HPDE6-E6E7 (cell line): ENCODE data around the gene ATOH8.
A peak's percentile ranks its signal among the peaks of the same experiment; 100 is the strongest.

Experiments
- DNase-seq: peaks from one replicate; pipeline ENCODE4 v3.0.0; 2011; ENCODE audit warnings: missing footprints; ENCODE audit errors: extremely low spot score

The ATOH8 gene

DNA sequence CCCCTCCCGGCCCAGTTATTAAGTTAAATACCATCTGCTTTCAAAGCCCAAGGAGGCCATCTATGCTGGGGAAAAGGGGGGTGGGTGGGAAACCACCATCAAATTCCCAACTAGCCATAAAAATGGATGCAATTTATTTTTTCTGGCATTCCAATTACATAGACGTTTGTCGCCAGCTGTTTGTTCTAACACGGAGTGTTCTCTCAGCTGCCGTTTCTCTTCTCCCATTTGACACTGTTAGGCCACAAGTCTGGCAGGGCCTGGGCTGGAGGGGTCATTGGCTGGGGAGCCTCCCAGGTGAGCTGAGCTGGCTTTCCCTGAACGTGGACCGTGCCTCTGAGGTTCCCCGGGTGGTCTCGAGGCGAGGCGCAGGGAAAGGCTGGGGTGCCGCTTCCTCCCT lies 16.6 kb downstream of the ATOH8 start:
- no peak for DNase-seq

DNA sequence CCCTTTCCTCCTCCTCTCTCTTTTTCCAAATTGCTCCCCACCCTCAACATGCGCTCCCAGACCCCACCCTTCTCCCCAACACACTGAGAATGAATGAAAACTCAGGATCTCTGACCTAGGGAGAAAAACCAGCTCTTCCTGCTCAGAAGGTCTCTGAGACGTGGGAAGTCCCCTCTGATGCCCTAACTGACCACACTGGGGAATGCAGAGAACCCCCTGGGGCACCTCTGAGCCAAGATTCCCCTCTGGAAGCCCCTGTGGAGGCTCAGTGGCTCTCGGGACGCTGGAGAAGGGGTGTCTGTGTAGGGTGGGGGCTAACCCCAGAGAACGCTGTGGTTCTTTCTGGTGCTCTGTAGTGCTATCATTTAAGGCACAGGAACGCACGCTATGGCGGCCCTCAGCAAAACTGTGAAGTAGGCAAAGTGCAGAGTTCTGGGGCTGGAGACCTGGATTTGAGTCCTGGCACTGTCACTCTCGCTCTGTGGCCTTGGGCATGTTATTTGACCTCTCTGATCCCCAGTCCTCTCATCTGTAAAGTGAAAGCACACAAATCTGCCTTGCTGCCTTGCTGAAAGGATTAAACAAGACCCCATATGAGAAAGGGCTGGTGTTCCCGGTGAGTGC lies 17.1 kb downstream of the ATOH8 start:
- DNase-seq, result no peak

DNA sequence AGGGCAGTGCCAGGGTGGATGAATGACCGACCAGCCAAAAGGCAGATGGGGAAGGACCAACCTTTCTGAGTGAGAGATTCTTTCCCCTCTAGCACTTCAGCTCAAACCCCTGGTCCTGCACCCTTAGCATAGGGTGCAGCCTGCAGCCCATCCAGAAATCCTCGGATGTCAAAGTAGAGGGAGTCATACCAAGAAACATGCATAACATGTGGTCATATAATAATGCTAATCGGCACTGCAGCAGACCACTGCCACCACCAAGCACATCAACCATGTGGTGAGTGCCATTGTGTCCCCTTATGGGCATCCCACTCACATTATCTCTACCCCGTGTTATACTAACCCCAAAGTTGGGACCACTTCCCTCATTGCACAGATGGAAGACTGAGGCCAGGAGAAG lies 17.7 kb downstream of the ATOH8 start:
- no peak for DNase-seq

DNA sequence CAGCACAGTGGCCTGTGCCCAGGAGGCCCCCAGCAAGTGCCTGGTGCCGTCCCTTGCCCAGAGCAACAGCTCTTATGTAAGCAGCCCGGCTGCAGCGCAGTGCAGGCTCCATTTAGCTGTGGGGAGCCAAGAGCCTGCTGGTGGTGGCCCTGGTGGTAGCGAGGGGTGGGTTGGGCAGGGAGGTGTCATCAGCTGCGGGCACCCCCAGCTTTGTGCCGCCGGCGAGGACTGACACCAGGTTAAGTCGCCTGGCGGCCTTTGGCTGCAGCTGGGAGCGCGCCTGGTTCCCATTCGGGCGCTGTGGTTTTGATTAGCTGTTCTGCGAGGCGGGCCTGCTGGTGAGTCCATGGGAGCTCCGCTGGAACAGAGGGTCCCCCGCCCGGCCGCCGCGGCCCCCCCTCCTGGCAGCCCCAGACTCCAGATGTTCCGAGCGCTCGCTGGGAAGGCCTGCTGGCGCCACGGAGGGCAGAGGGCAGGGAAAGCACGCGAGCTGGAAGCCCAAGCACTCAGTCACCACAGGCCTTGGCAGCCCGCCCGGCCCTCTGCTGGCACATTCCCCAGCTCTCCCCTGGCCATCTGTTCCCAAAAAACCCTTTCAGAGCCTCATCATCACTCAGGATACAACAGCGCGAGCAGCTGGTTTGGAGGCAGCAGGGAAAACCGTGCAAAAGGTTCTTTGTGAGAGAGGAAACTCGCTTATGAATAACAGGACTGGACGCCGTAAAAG lies 18.4 kb downstream of the ATOH8 start:
- DNase-seq, result peak; percentile 75

DNA sequence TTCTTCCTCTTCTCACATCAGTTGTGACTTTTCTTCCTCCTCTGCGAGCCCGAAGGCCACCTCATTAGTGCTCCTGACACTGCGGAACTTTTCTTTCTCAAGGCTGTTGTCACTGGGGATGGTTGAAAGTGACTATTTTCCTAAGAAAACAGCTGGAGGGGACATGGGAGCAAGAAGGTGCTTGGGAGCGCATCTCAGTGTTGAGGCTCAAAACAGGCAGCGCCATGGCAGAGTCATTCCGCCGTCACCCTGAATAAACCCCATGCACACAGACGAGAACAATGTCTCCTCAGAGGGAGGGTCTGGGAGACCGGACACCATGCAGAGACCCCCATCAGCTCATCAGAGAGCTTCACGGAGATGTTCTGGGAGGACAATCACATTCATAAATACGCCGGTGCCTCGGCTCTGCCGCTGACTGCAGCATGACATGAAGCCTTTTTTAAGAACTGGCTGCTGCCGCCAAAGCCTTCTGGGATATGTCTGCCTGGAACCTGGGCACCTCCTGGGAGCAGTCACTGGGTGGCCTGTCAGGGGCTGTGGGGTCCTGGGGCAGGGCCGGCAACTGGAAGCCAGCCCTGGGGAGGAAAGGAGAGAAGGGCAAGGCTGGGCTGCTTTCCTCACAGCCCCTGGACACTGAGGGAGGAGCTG lies 19.2 kb downstream of the ATOH8 start:
- no peak for DNase-seq

DNA sequence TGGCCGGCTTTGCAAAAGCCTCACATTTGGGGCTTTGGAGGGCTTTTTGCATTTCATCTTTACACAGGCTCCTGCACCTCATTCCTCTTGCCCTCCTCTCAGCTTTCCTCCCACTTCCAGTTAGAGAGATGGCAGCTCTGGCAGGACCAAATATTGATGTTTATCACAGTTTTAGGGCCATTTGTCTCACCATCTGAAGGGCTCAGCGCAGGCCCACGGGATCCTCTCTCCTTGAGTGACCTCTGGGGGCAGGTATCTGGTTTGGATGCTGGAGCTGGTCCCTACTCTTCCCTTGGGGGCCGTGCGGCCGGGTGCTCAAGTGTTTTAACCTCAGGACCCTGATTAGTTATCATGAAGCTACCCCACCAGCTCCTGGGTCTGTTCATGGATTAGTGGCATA lies 19.9 kb downstream of the ATOH8 start:
- no peak for DNase-seq

DNA sequence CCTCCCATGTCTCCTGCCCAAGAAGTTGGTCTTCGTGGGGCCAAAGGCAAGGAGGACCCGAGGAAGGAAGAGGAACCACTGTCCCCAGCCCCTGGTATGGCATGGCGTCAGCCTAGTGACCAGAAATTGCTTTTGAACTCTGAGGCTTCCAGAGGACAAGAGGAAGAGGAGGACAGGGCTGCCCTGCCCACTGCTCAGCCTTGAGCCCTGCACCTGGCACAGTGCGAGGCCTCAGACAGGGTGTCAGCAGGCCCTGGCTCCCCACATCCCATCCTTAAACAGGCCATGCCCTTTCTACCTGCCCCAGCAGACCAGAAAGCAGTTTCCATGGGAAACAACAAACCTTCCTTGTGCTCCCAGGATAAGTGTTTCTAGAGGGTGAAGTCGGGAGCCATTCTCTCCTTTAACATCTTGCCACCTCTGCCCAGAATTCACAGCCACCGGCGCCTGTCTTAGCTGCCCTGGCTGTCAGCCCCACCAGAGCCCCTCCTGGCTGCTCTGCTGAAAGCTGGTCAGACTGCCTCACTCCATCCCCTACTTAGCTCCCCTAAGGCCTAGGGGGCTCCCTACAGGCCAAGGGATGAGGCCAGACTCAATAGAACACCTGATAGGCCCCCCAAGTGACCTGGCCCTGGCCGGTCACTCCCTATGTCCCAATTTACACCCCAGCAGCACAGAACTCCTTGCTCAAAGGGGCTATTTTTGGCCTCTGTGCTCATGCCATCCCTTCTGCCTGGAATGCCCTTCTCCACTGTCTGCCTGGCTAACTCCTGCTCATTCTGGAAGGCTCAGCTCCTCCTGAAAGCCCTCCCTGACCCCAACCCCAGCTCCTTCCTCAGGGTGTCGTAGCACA lies 20.6 kb downstream of the ATOH8 start:
- no peak for DNase-seq

DNA sequence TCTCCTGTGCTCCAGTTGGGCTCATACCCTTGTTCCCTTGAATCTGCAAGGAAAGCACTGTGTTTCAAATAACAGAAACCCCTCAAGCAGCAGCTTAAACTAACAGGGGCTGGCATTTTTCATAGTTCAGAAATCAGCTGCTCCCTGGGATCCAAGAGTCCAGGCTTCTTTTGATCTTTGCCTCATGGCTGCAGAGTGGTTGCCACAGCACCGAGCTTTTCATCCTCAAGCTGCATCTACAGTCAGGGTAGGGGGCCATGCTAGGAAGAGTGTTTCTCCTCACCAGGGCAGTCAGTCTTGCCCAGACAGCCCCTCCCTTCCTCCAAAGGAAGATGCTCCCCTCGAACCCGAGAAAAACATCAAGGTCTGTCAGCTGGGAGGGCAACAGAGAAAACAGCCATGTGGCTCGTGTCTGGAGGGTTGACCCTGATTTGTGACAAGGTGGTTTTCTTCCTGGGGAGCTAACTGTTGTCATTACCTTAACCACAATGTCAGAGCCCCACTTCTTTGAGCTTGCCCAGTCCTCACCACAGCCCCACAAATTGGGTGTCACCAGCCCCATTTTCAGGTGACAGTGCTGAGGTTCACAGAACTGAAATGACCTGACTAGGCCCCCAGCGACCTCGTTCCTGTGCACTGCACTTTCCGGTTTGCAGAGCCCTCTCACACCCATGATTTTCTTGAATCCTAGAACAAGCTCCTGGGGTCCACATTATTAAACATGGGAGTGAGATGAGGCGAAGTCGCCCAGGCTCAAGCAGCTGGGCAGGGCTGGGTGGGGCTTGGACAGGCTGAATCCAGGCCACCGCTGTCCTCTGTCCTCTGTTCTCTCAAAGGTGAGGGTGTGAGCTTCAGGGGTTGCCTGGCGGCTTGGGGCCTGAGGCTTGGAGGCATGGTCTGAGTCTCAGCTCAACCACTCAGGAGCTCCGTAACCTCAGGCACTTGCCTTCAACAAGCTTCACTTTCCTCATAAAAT lies 21.9 kb downstream of the ATOH8 start:
- no peak for DNase-seq

DNA sequence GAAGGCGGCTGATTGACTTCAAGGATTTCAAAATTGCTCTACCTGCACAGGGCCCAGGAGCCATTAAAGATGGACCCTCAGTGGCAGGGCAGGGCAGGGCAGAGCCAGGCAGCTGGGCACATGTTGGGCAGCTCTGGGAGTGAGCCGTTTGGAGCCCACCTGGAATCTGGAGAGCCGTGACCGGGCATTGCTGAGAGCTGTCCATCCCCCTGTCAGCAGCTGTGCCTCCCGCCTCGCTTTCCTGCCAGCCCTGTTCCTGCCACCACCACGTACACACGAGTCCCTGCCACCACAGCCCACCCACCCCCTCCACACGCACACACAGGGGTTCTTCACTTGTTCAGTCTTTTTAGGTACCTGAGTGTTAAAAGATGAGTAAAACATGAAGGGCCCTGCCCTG lies 22.9 kb downstream of the ATOH8 start:
- no peak for DNase-seq

DNA sequence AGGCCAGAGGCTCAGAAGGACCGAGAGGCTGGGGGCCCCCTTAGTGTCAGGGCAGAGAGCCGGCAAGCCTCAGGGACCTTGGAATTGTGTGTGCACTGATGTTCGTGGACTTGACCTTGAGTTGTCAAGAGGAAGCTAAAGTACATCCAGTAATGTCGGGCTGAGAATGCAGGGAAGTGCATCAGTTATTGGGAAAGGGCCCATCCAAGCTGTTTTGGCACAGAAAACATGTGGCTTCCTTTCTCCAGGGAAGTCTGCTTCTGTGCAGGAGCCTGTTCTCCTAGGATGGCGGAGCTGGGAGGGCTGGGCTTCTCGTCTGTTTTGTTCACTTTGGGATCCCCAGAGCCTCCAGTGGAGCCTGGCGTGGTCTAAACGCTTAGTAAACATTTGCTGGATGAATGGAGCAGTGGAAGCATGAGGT lies 23.7 kb downstream of the ATOH8 start:
- DNase-seq, result no peak

DNA sequence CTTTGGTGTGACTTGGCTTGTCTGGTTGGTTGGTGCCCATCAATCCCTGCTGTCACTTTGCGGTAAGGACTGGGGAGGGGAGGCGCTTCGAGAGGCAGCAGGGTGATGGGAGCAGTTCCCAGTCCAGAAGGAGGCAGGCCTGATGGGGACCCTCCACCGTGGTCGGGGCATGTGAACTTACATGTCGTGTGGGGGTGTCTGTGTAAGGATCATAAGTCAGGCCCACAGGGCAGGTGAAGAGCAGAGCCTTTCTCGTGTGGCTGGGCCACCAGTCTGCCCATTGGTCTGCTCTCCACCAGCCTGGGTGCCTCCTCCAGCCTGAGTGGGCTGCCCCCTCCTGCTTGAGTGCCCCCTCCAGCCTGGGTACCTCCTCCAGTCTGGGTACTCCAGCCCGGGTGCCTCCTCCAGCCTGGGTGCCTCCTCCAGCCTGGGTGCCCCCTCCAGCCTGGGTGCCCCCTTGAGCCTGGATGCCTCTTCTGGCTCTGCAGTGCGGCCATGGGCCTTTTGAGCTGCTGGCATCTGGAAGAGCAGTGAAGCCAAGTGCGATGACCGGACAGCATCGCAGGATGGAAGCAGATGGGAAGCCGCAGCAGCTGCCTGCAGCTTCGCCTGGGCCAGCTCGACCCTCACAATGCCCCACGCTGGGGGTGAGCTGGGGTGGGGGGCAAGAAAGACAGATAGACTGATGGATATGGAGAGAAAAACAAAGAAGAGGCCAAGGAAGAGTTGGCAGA lies 25.0 kb downstream of the ATOH8 start:
- no peak for DNase-seq

DNA sequence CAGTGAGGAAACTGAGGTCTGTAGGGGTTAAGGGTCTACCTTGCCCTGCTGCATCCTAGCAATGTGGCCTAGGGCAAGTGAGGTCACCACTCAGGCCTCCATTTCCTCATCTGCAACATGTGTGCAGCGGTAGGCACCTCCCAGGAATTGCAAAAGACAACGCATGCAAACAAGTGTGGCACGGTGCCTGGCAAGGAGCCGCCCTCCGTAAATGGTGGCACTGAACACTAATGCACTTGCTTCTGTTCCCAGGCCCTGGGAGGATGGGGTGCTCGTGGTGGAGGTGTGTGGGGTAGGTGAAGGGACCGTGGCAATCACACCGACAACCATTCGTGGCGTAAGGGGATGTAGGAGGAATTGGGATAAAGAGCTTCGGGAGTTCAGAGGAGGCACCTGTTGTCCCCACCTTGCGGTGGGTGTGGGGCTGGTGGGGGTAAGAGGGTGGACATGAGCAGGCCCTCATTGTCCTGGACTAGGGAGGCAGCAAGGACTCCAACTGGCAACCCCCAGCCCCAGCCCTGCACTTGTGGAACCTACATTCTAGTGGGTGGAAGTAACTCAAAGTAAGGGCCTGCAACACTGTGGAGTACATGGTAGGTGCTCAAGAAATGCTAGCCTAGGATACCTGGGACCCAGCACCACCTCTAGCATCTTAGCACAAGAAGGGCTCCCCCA lies 26.0 kb downstream of the ATOH8 start:
- DNase-seq, result no peak

DNA sequence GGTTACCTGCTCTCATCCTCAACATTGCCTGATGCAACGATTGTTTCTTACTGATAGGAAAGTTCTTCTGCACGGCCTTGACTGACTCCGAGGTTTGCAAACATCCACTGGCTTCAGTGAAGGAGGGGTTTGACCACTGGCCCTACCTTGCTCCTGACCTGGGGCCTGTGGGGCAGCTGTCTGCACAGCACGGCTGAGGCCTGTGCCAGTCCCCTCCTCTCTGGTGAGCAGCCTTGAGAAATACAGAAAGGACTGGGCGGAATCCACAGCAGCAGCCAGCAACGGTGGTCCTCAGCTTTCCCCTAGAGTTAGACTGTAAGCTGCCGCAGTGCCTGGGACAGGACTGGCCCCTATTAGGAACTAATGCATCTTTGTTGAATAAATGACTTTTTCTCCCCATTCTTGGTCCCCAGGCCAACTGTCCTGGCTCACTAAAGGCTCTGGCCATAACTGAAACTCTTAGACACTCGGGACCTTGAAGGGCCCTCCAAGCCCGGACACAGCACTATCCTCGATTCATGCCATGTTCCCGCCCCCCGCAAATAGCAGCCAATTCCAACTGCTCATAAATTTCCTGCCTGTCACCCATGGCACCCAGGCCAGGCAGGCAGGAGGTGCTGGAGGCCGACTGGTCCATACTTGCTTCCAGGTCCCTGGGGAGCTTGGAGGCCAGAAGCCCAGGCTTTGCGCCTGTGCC lies 26.7 kb downstream of the ATOH8 start:
- no peak for DNase-seq

DNA sequence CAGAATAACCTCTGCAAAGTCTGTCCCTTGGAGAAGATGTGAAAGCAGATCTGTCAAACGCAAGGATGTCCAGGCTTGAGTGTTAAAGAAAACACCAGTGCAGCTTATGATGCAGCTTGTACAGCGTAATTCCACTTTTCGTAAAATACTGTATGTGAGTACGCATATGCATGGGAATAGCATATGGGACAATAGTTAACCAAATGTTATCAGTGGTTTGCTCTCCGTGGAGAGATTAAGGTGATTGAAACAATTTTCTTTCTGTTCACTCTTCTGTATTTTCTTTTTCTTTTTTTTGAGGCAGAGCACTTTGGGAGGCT lies 27.2 kb downstream of the ATOH8 start:
- no peak for DNase-seq

DNA sequence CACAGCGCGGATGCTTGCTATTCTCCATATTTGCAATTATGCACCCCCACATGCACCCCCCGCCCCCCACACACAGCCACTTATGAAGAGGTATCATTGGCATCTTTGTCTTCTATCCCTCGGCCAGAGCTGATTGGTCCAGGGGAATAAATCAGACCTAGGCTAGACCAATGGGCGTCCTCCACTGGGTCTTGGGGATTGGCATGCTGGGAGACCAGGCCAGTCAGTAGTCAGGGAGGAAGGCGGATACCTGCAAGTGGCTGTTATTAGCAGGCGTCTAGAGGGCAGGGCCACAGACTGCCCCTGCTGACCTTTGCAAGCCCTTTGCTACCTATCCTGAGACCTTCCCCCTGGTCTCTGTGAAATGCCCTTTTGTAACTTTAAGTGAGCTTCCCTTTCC lies 30.0 kb downstream of the ATOH8 start:
- no peak for DNase-seq

DNA sequence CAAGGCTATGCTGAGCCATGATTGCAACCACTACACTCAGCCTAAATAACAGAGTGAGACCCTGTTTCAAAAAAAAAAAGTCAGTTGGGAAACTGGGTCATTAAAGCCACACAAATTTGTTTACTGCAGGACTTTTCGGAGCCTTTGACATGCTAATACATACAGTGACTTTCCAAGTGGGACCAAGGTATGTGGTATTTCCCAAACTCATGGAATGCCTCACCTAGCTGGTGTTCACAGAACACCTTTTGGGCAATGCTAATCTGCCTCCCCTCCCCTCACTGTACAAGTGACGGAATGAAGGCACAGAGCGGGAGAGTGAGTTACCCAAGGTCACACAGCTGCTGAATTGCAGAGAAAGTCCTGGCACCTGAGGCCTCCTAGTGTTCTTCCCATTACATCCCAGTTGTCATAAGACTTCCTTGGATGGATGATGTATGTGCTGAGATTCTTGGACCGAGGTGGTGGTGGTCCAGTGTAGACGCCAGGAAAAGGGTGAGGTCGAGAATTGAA lies 30.7 kb downstream of the ATOH8 start:
- DNase-seq, result no peak

DNA sequence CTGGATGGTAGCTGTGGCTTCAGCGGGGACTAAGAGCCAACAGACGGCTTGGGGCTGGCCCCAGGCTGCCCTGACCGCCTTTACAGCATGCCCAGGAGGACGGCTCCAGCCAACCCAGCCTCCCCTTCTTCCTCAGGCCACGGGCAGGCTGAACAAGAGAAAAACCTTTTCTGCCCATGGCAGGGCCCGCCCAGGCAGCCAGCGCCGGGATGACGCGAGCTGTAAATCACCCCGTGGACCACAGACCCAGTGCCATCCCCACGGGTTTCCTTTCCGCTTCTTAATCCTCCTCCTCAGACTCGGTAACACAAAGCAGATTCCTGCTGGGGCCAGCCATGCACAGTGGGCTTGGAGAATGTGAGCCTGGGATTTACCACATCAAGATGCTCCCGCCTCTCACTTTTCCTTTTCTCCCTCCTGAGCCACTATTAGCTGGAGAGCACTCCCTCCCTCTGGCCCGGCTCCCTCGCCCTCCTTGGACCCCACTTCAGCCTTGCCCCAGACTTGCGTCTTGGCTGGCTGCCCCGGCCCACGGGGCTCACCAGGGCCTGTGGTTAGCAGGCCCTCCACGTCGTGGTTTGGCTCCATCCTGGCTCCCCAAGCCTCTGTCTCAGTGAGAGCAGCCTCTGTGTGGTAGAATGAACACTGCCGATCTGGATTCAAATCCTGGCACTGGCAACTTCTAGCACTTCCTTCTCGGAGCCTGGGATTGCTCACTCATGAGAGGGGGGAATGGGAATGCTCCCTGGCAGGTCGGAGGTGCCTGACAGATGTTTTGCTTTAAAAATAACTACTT lies 31.4 kb downstream of the ATOH8 start:
- no peak for DNase-seq

DNA sequence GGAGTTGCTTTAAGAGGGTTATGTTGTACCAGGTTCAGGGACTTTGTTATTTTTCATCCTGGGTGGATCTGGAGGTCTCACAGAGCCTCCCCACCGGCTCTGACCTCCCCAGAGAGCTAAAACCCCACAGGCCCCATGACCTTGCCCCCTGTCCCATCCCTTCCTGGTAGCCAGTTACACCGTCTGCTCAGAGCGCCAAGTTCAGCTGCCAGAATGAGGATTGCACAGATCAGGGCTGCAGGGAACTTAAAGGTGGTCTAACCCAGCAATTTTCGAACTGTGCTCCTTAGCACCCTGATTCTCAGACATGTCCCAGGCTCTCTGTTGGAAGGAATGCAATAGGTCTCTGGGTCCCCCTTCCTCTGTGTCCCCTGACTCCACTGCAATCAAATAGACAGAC lies 32.1 kb downstream of the ATOH8 start:
- no peak for DNase-seq
